Effector memory CD8-positive, alpha-beta T cell (primary cell): ENCODE data around the gene POU5F1.
A peak's percentile ranks its signal among the peaks of the same experiment; 100 is the strongest.
"Not testable (repeated sequence)": the region's sequence is repeated elsewhere in the genome, so short reads cannot be mapped to it uniquely, and the experiment has no call there.

Experiments used
- ATAC-seq: fragments of 150-1000 bp; cut with Tn5 transposase; replicated peaks from 2 replicates; pipeline ENCODE4 v1.10.0; 2021; ENCODE audit warnings: mild to moderate bottlenecking, moderate library complexity
- DNase-seq, 3 experiments: peaks; one replicate each; pipeline ENCODE4 v3.0.0; 2021
- H3K27ac Mint-ChIP-seq, 2 donors: one replicate each; pipeline ENCODE4 v1.8.0; 2022; ENCODE audit warnings: mild to moderate bottlenecking in 2 of 2, mixed read lengths in 2 of 2, moderate library complexity in 2 of 2
- H3K27me3 Mint-ChIP-seq, 2 donors: one replicate each; pipeline ENCODE4 v1.8.0; 2022; ENCODE audit warnings: mixed read lengths in 2 of 2
- H3K36me3 Mint-ChIP-seq: one replicate; pipeline ENCODE4 v1.8.0; 2022; ENCODE audit warnings: mild to moderate bottlenecking, moderate library complexity, mixed read lengths; ENCODE audit not compliant: insufficient read depth
- H3K4me1 Mint-ChIP-seq, 2 donors: one replicate each; pipeline ENCODE4 v1.8.0; 2022; ENCODE audit warnings: low read depth in 2 of 2, mixed read lengths in 2 of 2
- H3K4me3 Mint-ChIP-seq, 2 donors: one replicate each; pipeline ENCODE4 v1.8.0; 2022; ENCODE audit warnings: mild to moderate bottlenecking in 2 of 2, mixed read lengths in 2 of 2, moderate library complexity in 2 of 2
- H3K9me3 Mint-ChIP-seq, 2 donors: one replicate each; pipeline ENCODE4 v1.8.0; 2022; ENCODE audit warnings: mixed read lengths in 2 of 2
- total RNA-seq, 9 experiments: gene quantifications; one replicate each; lab custom pipeline; 2026; lab: John Stamatoyannopoulos, UW

Gene POU5F1
- 0 to 0.39 (median 0.07) reads per million in 9 experiments for total RNA-seq

DNA sequence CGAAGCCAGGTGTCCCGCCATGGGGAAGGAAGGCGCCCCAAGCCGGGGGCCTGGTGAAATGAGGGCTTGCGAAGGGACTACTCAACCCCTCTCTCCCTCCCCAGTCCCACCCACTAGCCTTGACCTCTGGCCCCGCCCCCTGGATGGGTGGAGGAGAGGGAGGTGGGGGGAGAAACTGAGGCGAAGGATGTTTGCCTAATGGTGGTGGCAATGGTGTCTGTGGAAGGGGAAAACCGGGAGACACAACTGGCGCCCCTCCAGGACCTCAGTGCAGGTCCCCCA is at the start of gene POU5F1:
Gene POU5F1, minus strand, starts transcription at position 83 of the 282 bp plus-strand sequence. Its CDS starts 62 bp downstream, at position 21.
- H3K36me3 Mint-ChIP-seq: no peaks in the 10 kb centered on the region
- no peak for ATAC-seq
- no peaks in the 10 kb centered on the region for H3K4me1 Mint-ChIP-seq
- H3K9me3 Mint-ChIP-seq: no peaks in the 10 kb centered on the region
- no peak within 1 kb of the TSS for H3K4me3 Mint-ChIP-seq
- H3K27ac Mint-ChIP-seq: peak within 1 kb of the TSS; percentile 39 to 68
- no peak for DNase-seq
- no peaks in the 10 kb centered on the region for H3K27me3 Mint-ChIP-seq

GRCh38 chr6:31216208-31216898 is 45.9 kb upstream of the POU5F1 start:
- Mint-ChIP-seq H3K27ac (peak overlapping the region in 1 of 2 donors; percentile 39), H3K9me3 (no peaks in the 10 kb centered on the region), H3K4me3 (no peak overlapping the region), H3K27me3 (no peaks in the 10 kb centered on the region), H3K4me1 (peaks cover 0 to 2% of the 10 kb centered on the region in 2 donors), H3K36me3 (no peaks in the 10 kb centered on the region)
- DNase-seq (no peak), ATAC-seq (no peak)

DNA sequence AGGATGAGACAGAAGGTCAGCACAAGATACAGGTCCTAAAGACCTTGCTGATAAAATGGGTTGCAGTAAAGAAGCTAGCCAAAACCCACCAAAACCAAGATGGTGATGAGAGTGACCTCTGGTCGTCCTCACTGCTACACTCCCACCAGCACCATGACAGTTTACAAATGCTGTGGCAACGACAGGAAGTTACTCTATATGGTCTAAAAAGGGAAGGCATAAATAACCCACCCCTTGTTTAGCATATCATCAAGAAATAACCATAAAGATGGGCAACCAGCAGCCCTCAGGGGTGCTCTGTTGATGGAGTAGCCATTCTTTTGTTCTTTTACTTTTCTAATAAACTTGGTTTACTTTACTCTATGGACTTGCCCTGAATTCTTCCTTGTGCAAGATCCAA is 44.7 kb upstream of the POU5F1 start:
- not testable (repeated sequence) for H3K4me1 Mint-ChIP-seq, H3K36me3 Mint-ChIP-seq, H3K27ac Mint-ChIP-seq, H3K9me3 Mint-ChIP-seq, DNase-seq, H3K27me3 Mint-ChIP-seq, ATAC-seq, H3K4me3 Mint-ChIP-seq

GRCh38 chr6:31214516-31214915 is 44.0 kb upstream of the POU5F1 start:
- Mint-ChIP-seq H3K27ac (no peak overlapping the region), H3K4me3 (no peak overlapping the region), H3K9me3 (no peaks in the 10 kb centered on the region), H3K36me3 (no peaks in the 10 kb centered on the region), H3K4me1 (peaks cover 2% of the 10 kb centered on the region in 2 donors), H3K27me3 (no peaks in the 10 kb centered on the region)
- DNase-seq (no peak), ATAC-seq (no peak)

DNA sequence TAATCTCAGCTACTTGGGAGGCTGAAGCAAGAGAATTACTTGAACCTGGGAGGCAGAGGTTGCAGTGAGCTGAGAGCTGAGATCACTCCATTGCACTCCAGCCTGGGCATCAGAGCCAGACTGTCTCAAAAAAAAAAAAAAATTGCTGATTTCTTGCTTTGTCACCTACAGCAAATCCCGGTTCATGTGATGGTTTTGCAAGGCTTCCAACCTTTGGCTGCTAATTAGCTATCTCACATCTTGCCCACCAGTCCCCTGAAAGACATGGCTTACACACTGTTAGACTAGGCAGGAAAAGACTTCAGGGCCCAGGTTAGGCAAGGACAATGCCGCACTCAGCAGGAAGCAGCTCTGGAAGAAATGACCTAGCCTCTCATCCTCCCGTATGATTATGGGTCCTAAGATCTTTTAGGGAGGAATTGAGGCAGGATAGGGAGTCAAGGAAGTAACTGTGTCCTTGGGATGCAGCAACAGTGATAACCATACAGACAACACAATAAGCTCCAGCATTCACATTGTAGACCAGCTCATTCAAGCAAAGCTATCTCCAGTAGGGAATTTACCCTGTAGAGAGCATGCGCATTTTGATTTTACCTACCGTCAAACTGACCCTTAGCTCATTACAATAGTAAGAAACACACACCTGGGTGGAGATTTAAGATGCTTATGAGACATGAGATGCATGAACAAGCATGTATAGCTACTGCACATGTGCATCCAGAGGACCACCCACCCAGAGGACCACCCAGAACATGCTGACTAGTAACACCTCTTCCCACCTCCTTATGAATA is 40.5 kb upstream of the POU5F1 start:
- no peak overlapping the region for H3K27ac Mint-ChIP-seq
- no peak for ATAC-seq

GRCh38 chr6:31210123-31210522 is 39.6 kb upstream of the POU5F1 start:
- no peak for DNase-seq
- Mint-ChIP-seq H3K27me3 (no peaks in the 10 kb centered on the region), H3K4me3 (no peak overlapping the region), H3K4me1 (peaks cover 4 to 8% of the 10 kb centered on the region in 2 donors), H3K27ac (no peak overlapping the region), H3K36me3 (no peaks in the 10 kb centered on the region), H3K9me3 (no peaks in the 10 kb centered on the region)
- no peak for ATAC-seq

More for the DNA sequence above, 40.5 kb upstream of the POU5F1 start:
- Mint-ChIP-seq H3K4me1 (peaks cover 0 to 4% of the 10 kb centered on the region in 2 donors), H3K9me3 (no peaks in the 10 kb centered on the region), H3K27me3 (no peaks in the 10 kb centered on the region), H3K4me3 (no peak overlapping the region), H3K36me3 (no peaks in the 10 kb centered on the region)
- no peak for DNase-seq

GRCh38 chr6:31209137-31209536 is 38.7 kb upstream of the POU5F1 start:
- H3K9me3 Mint-ChIP-seq: no peaks in the 10 kb centered on the region
- H3K27me3 Mint-ChIP-seq: no peaks in the 10 kb centered on the region
- DNase-seq (no peak), ATAC-seq (no peak)
- no peak overlapping the region for H3K27ac Mint-ChIP-seq
- H3K4me3 Mint-ChIP-seq: no peak overlapping the region
- H3K36me3 Mint-ChIP-seq: no peaks in the 10 kb centered on the region
- peaks cover 11 to 14% of the 10 kb centered on the region in 2 donors for H3K4me1 Mint-ChIP-seq

DNA sequence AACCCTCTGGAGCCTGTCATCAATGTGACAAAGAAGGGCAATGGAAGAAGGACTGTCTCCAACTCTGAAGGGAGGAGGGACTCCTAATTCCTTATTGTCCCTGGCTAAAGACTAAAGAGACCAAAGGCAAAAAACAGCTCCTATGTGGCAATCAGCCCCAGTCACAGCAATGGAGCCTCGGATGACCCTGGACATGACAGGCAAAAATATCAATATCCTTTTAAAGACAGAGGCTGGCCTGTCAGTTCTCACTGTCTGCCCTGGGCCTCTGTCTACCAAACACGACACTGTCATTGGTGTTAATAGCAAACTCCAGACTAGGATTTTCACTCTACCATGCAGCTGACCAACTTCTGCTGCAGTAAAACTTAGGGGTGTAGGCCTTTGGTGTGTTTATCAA is 38.0 kb upstream of the POU5F1 start:
- H3K4me1 Mint-ChIP-seq: peaks cover 14 to 21% of the 10 kb centered on the region in 2 donors
- no peak for ATAC-seq
- H3K36me3 Mint-ChIP-seq: peaks cover 3% of the 10 kb centered on the region
- H3K9me3 Mint-ChIP-seq: no peaks in the 10 kb centered on the region
- no peaks in the 10 kb centered on the region for H3K27me3 Mint-ChIP-seq
- H3K4me3 Mint-ChIP-seq: no peak overlapping the region
- H3K27ac Mint-ChIP-seq: no peak overlapping the region
- no peak for DNase-seq

- Mint-ChIP-seq H3K9me3 (no peaks in the 10 kb centered on the region), H3K27ac (peak overlapping the region; percentile 26 to 64), H3K4me3 (peak overlapping the region; percentile 16 to 56), H3K4me1 (peaks cover 35 to 44% of the 10 kb centered on the region in 2 donors), H3K27me3 (no peaks in the 10 kb centered on the region), H3K36me3 (peaks cover 3% of the 10 kb centered on the region)
- ATAC-seq: no peak
- no peak for DNase-seq
These were observed 35.2 kb upstream of the POU5F1 start for GRCh38 chr6:31205638-31206037.

GRCh38 chr6:31204751-31205145 is 34.3 kb upstream of the POU5F1 start:
- peaks cover 3% of the 10 kb centered on the region for H3K36me3 Mint-ChIP-seq
- DNase-seq (no peak), ATAC-seq (no peak)
- peaks cover 37 to 46% of the 10 kb centered on the region in 2 donors for H3K4me1 Mint-ChIP-seq
- H3K9me3 Mint-ChIP-seq: no peaks in the 10 kb centered on the region
- peak overlapping the region; percentile 96 to 97 for H3K27ac Mint-ChIP-seq
- H3K4me3 Mint-ChIP-seq: peak overlapping the region; percentile 82 to 86
- no peaks in the 10 kb centered on the region for H3K27me3 Mint-ChIP-seq

DNA sequence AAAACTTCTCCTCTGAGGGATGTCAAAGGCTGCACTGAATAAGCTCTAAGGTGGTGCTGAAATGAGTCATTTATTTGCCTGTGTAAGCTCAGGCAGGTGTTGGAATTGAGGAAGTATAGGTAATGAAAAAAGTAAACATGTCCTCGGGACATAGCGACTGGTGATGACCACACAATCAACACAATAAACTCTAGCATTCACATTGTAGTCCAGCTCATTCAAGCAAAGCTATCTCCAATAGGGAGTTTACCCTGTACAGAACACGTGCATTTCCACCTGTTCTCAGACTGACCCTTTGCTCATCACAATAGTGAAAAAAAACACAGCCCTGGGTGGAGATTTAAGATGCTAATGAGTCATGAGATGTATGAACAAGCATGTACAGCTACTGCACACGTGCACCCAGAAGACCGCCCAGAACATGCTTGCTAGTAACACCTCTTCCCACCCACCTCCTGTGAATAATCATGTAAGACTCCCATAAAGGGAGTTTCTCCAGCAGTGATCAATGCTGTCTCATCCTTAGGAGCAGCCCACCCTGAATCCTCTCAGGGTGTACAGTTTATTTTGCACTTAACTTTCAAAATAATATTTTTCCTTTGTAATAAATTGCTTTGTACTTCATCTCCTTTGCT is 33.0 kb upstream of the POU5F1 start:
- Mint-ChIP-seq H3K4me3 (peak overlapping the region; percentile 82 to 86), H3K36me3 (peaks cover 3% of the 10 kb centered on the region), H3K9me3 (no peaks in the 10 kb centered on the region), H3K27me3 (no peaks in the 10 kb centered on the region), H3K4me1 (peaks cover 44 to 58% of the 10 kb centered on the region in 2 donors), H3K27ac (peak overlapping the region; percentile 96 to 97)
- DNase-seq: peak; percentile 50 to 65 (median 53)
- peak; percentile 78 for ATAC-seq

GRCh38 chr6:31202259-31203166 is 32.0 kb upstream of the POU5F1 start:
- H3K27ac Mint-ChIP-seq: peak overlapping the region; percentile 96 to 97
- no peaks in the 10 kb centered on the region for H3K27me3 Mint-ChIP-seq
- H3K36me3 Mint-ChIP-seq: peaks cover 12% of the 10 kb centered on the region
- H3K9me3 Mint-ChIP-seq: no peaks in the 10 kb centered on the region
- peak overlapping the region; percentile 82 to 86 for H3K4me3 Mint-ChIP-seq
- DNase-seq: no peak
- peaks cover 47 to 61% of the 10 kb centered on the region in 2 donors for H3K4me1 Mint-ChIP-seq
- no peak for ATAC-seq

DNA sequence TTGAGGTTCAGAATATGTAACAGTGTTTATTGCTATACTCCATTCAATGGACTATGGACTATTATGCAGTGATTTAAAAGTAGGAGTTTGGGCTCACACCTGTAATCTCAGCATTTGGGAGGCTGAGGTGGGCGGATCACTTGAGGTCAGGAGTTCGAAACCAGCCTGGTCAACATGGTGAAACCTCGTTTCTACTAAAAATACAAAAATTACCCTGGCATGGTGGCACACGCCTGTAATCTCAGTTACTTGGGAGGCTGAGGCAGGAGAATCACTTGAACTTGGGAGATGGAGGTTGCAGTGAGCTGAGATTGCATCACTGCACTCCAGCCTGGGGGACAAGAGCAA is 28.6 kb upstream of the POU5F1 start:
- Mint-ChIP-seq H3K4me1 (peaks cover 54 to 66% of the 10 kb centered on the region in 2 donors), H3K4me3 (peak overlapping the region; percentile 76 to 85)
- H3K9me3 Mint-ChIP-seq: not testable (repeated sequence)

More for the DNA sequence above, 28.6 kb upstream of the POU5F1 start:
- H3K27me3 Mint-ChIP-seq, DNase-seq, ATAC-seq: not testable (repeated sequence)
- Mint-ChIP-seq H3K36me3 (peaks cover 30% of the 10 kb centered on the region), H3K27ac (peak overlapping the region; percentile 97 to 100)
